ENCODE results near the gene NCKIPSD.
A peak's percentile ranks its signal among the peaks of the same experiment; 100 is the strongest.

NCKIPSD gene

DNA sequence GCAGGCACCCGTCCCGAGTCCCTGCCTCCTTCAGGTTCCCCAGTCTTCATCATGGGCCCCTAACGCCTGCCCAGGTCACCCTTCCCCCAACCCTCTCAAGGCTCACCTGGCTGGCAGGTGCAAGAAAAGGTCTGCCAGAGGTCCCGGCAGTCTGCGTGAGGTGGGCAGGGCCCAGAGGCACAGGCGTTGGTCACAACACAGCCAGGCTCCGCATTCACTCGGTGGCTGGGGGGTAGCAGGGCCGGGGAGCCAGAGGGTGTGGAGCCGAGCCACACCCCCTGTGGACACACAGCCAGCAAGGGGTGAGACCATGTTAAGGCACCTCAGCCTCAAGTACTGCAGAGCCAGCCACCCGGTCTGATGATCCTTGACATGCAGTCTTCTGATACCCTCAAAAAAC is 33.9 kb downstream of the NCKIPSD start:
- ChIA-PET CTCF (no interaction called here), POLR2A (ENCODE audit: low non-redundant PET) (no interaction called here)
- TF ChIP-seq, protein P1, sequence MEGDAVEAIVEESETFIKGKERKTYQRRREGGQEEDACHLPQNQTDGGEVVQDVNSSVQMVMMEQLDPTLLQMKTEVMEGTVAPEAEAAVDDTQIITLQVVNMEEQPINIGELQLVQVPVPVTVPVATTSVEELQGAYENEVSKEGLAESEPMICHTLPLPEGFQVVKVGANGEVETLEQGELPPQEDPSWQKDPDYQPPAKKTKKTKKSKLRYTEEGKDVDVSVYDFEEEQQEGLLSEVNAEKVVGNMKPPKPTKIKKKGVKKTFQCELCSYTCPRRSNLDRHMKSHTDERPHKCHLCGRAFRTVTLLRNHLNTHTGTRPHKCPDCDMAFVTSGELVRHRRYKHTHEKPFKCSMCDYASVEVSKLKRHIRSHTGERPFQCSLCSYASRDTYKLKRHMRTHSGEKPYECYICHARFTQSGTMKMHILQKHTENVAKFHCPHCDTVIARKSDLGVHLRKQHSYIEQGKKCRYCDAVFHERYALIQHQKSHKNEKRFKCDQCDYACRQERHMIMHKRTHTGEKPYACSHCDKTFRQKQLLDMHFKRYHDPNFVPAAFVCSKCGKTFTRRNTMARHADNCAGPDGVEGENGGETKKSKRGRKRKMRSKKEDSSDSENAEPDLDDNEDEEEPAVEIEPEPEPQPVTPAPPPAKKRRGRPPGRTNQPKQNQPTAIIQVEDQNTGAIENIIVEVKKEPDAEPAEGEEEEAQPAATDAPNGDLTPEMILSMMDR (conservative IDR thresholded peaks at IDR 0.05; ENCODE audit: low read depth) = no peak
- DNase-seq (ENCODE audit: low spot score) = no peak
- no peak overlapping the region for H3K27ac ChIP-seq

DNA sequence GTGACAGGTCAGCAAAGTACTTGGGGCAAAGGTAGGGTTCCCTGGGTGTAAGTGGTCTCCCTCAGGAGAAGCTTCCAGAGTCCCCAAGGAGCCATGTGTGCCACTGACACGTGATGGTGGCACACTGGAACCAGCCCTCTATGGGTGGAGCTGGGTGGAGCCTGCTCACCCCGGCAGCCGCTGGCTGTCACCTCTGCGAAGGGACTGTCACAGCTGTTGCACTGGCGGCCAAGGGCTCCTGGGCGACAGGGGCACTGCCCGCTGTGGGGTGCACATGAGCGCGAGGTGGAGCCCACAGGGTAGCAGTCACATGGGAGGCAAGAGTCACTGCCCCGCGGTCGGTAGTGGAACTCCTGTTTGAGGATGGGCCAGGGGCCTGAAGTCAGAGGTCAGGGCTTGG is 35.0 kb downstream of the NCKIPSD start:
- DNase-seq (ENCODE audit: low spot score) = no peak
- TF ChIP-seq, protein P1 (conservative IDR thresholded peaks at IDR 0.05; ENCODE audit: low read depth) = no peak
- ChIA-PET POLR2A (ENCODE audit: low non-redundant PET) (no interaction called here), CTCF (no interaction called here)
- H3K27ac ChIP-seq = peak overlapping the region; percentile 5; the same call in 1 of the 2 replicates

DNA sequence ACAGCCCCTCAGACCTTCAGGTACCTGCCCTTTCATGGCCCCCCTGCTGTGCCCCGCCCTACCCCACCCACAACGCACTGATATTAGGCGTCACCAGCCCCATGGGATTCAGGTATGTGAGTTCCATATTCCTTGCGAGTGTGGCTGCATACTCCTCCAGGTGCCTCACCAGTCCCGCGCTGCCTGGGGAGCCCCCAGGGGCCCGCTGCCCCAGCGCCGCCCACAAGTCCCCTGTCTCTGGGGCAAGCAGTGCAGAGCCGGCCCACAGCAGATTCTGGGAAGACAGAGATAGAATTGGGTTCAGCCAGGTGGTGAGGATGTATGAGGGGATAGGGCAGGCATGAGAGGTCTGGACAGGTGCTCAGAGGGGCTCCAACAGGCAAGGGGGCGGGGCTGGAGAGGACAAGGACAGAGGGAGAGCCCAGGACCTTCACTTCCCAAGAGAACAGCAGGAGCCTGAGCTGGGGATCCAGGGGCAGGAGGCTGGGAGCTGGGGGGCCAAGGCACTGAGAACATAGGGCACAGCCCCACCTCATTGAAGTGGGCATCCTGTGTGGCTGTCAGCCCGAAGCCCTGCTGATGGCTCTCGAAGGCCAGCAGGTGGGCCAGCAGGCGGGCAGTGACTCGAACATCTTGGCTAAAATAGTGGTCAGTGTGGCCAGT is 37.4 kb downstream of the NCKIPSD start:
- peak overlapping the region; percentile 39; the same call in 1 of the 2 replicates for H3K27ac ChIP-seq
- TF ChIP-seq, protein P1 (conservative IDR thresholded peaks at IDR 0.05; ENCODE audit: low read depth) = no peak
- DNase-seq (ENCODE audit: low spot score) = no peak
- POLR2A ChIA-PET (ENCODE audit: low non-redundant PET) = no interaction called here
- CTCF ChIA-PET = interaction anchor here (0.7 kb wide), 1 partner anchor 61 kb away, joined by 3 read pairs; no protein-coding TSS in a partner anchor

DNA sequence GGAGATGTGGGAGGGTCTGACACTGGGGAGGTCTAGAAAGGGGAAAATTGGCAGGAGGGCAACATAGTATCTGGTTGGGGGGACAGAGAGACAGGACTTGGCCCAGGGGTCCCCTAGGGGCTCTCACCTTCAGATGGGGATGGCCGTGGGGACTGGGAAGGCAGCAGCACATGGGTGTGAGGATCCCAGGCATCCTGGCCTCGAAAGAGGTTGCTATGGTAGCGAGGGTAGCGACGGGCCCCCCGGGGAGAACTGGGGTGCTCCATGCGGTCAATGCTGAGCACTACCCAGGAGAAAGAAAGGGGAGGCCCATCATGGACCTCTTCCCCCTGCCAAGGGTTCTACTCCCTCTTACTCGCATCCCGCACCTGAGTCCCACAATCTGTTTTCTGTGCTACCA is 38.0 kb downstream of the NCKIPSD start:
- DNase-seq (ENCODE audit: low spot score) = no peak
- ChIA-PET POLR2A (ENCODE audit: low non-redundant PET) (no interaction called here), CTCF (no interaction called here)
- no peak overlapping the region for H3K27ac ChIP-seq
- TF ChIP-seq, protein P1 (conservative IDR thresholded peaks at IDR 0.05; ENCODE audit: low read depth) = no peak

DNA sequence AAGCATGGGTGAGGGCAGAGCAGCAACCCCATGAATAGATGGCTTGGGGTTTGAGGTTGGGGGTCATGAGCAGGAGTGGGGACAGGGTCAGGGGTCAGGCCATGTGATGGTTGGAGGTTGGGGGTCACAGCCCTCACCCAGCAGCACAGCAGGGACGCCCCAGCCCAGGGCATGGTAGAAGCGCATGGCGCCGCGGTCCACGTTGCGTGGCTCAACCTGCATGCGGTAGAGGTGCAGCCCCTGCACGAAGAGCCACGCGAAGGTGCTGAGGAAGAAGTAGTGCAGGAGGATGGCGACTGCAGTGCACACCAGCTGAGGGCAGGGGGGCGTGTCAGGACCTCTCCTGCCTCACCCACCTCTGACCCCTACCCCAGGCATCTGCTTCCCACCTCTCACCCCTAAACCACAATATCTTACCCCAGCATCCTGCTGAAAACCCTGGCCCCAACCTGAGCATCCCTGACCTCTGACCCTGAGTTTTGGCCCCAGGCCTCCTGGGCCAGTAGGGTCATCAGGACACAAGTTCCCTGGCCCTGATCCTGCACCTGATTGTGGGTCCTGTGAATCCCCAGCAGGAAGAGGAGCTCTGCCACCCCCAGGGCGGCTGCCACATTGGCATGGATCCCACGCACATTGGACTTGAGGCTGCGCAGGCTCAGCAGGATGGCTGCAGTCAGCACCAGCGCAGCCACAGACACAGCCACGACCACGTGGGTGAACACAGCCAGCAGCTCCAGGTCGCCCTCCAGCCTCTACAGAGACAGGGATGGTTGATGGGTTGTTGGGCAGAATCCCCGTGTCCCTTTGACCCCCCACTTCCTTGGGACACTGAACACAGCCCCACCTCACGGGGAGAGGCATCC is 40.6 kb downstream of the NCKIPSD start:
- DNase-seq (ENCODE audit: low spot score) = no peak
- POLR2A ChIA-PET (ENCODE audit: low non-redundant PET) = no interaction called here
- CTCF ChIA-PET = no interaction called here

DNA sequence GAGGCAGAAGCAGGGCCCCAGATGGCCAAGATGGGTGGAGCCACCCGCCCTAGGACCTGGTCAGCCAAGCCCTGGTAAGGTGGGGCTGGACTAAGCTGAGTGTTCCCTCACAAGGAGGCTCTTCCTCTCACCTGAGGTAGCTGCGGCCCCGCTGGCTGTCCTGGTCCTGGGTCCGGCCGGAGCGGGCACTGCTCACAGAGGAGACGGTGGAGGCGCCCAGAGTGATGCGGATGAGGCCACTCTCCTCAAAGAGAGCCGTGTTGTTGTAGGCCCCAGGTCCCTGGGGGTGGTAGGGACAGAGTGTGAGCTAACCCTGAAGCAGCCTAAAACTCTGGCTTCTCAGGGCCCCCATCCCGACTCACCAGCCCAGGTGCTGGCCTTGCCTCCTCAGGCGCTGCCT is 43.1 kb downstream of the NCKIPSD start:
- ChIA-PET CTCF (no interaction called here), POLR2A (ENCODE audit: low non-redundant PET) (no interaction called here)
- TF ChIP-seq, protein P1 (conservative IDR thresholded peaks at IDR 0.05; ENCODE audit: low read depth) = no peak
- DNase-seq (ENCODE audit: low spot score) = no peak
- peak overlapping the region; percentile 0 for H3K27ac ChIP-seq

More for the DNA sequence above, 40.6 kb downstream of the NCKIPSD start:
- no peak overlapping the region; the same call in 1 of the 2 replicates for H3K27ac ChIP-seq
- TF ChIP-seq, protein P1 (conservative IDR thresholded peaks at IDR 0.05; ENCODE audit: low read depth) = no peak
